HG03354 (cell line): Measurements from ENCODE around the gene ACSS3.

Experiments
- ATAC-seq: cut with Tn5 transposase; IDR thresholded peaks from one replicate; pipeline ENCODE4 v1.9.1; 2021; ENCODE audit warnings: mild to moderate bottlenecking; ENCODE audit not compliant: unreplicated experiment, poor library complexity, severe bottlenecking

The ACSS3 gene

GRCh38 chr12:81270385-81270784 lies 192.5 kb downstream of the ACSS3 start:
- ATAC-seq: no peak

- no peak for ATAC-seq
Measured at GRCh38 chr12:81274637-81275529, 197.0 kb downstream of the ACSS3 start.

GRCh38 chr12:81284137-81284536 lies 206.3 kb downstream of the ACSS3 start:
- ATAC-seq: no peak

GRCh38 chr12:81288651-81289050 lies 210.8 kb downstream of the ACSS3 start:
- no peak for ATAC-seq

- no peak for ATAC-seq
Measured at GRCh38 chr12:81294325-81295190, 216.7 kb downstream of the ACSS3 start.

- no peak for ATAC-seq
Measured at GRCh38 chr12:81295251-81295650, 217.4 kb downstream of the ACSS3 start.

- no peak for ATAC-seq
Measured at GRCh38 chr12:81296556-81297305, 218.9 kb downstream of the ACSS3 start.

- no peak for ATAC-seq
Measured at GRCh38 chr12:81297601-81298000, 219.7 kb downstream of the ACSS3 start.

- no peak for ATAC-seq
Measured at GRCh38 chr12:81300454-81300853, 222.6 kb downstream of the ACSS3 start.

- ATAC-seq: no peak
Measured at GRCh38 chr12:81303935-81304334, 226.1 kb downstream of the ACSS3 start.
